ENCODE data around the gene SLC7A9.

The SLC7A9 gene

DNA sequence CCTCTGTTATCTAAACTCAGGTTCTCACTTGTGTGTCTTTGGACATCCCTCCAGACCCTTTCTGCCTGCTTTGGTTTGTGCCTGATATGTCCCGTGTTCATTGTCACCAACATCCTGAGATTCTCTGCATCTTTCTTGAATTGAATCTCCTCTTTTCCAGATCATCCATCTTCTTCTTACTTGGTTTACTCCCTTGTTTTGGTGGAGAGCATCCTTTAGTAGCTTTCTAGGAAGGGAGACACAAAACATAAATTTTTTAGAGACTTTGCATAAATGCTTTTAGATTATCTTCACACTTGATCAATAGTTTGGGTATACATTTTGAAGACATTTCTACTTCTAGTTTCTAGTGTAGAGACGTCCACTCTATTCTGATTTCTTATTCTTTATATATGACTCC, 88.3 kb downstream of the SLC7A9 start:
- H3K4me3 ChIP-seq (replicated peaks in 1 of 2; ENCODE audit: low read depth in 2 of 2, low read length in 2 of 2), result no peak overlapping the region
- no peak for DNase-seq (ENCODE audit: low read depth in 2 of 2)
- TF ChIP-seq CTCF (IDR thresholded peaks at IDR 0.05; ENCODE audit: low read depth, low read length), result no peak
